K562 (cell line): Measurements from ENCODE around the gene PPP2R1B. TPM values are rescaled to one million over a fixed set of nuclear protein-coding genes. Genes with fewer than 3 reads are reported as not detected.

Source experiments
- ATAC-seq: fragments of 200-7000 bp; cut with Tn5 transposase; 3 replicates; pipeline ENCODE4 v1.9.1; 2020; ENCODE audit warnings: moderate library complexity
- BruUV-seq: library from RNA; stranded (reverse); fragments of 400-500 nt; replicated peaks from 2 replicates; lab custom pipeline; 2021; lab: Mats Ljungman, UMichigan
- CTCF ChIA-PET: fragments of 300-600 bp; formaldehyde crosslinking; extraction: SDS; loops from one replicate; lab custom pipeline; 2021; ENCODE audit warnings: low intra/inter-chr PET ratio; lab: Yijun Ruan, JAX
- POLR2A ChIA-PET: fragments of 300-600, 350-650 bp; sonication (Branson Sonifier 250); formaldehyde crosslinking; extraction: SDS; loops from one replicate; lab custom pipeline; 2021; ENCODE audit warnings: antibody characterized with exemption, inconsistent platforms; lab: Yijun Ruan, JAX
- DNase-seq, 4 experiments: peaks; one replicate each; pipeline versions ENCODE4 v3.0.0 to v3.0.0-alpha.2; 2011 to 2018; ENCODE audit warnings: low spot score in 3 of 4, mixed read lengths in 3 of 4; ENCODE audit errors: extremely low read depth in 1 of 4
- FAIRE-seq: peaks from 2 replicates; lab custom pipeline; 2011; peaks lifted over from hg19 to GRCh38; lab: Jason Lieb, UNC
- H2AFZ ChIP-seq: 2 replicates; pipeline ENCODE4 v1.6.0; 2011; ENCODE audit warnings: low read depth, low read length, control low read depth, inconsistent platforms
- H3K27ac ChIP-seq: fragments of 200-600 bp; 3 replicates; pipeline ENCODE4 v1.8.0; 2011; ENCODE audit warnings: low read depth, mild to moderate bottlenecking, control low read depth, inconsistent platforms, low read length, moderate library complexity, mixed read lengths; ENCODE audit errors: extremely low read depth
- H3K27me3 ChIP-seq, 2 experiments: fragments of 300-600 bp in 1 of 2; 2 replicates in 1 of 2; 3 replicates in 1 of 2; pipeline versions ENCODE4 v1.6.0 to v1.8.0; 2011; ENCODE audit warnings: inconsistent platforms in 2 of 2, low read length in 2 of 2, mild to moderate bottlenecking in 1 of 2, mixed read lengths in 1 of 2, moderate library complexity in 1 of 2; ENCODE audit not compliant: control insufficient read depth in 2 of 2, insufficient read depth in 2 of 2
- H3K36me3 ChIP-seq: fragments of 300-600 bp; 3 replicates; pipeline ENCODE4 v1.8.0; 2011; ENCODE audit warnings: mild to moderate bottlenecking, low read length, inconsistent platforms; ENCODE audit not compliant: control insufficient read depth, insufficient read depth
- H3K4me1 ChIP-seq, 2 experiments: fragments of 200-600 bp in 1 of 2; replicated peaks in 1 of 2; 2 replicates in 1 of 2; 3 replicates in 1 of 2; pipeline versions ENCODE4 v1.5.1 to v1.8.0; 2011; ENCODE audit warnings: inconsistent platforms in 2 of 2, low read length in 2 of 2, mild to moderate bottlenecking in 1 of 2, mixed read lengths in 1 of 2, moderate library complexity in 1 of 2; ENCODE audit not compliant: control insufficient read depth in 2 of 2, insufficient read depth in 2 of 2
- H3K4me2 ChIP-seq: 2 replicates; pipeline ENCODE4 v1.6.1; 2011; ENCODE audit warnings: low read length, control low read depth, inconsistent platforms, mixed read lengths; ENCODE audit not compliant: insufficient read depth
- H3K4me3 ChIP-seq: fragments of 200-600 bp; sonication (generic), shearing (Covaris generic); 2 replicates; pipeline ENCODE4 v1.5.1; 2016; ENCODE audit warnings: control low read depth, inconsistent platforms
- H3K79me2 ChIP-seq: fragments of 200-600 bp; 3 replicates; pipeline ENCODE4 v1.8.0; 2011; ENCODE audit warnings: low read length, inconsistent platforms; ENCODE audit not compliant: control insufficient read depth, insufficient read depth
- H3K9ac ChIP-seq, 2 experiments: 2 replicates each; pipeline versions ENCODE4 v1.6.0 to v1.6.1; 2011; ENCODE audit warnings: low read depth in 2 of 2, low read length in 2 of 2, control low read depth in 1 of 2, inconsistent platforms in 1 of 2, mild to moderate bottlenecking in 1 of 2, mixed read lengths in 1 of 2; ENCODE audit not compliant: insufficient read depth in 1 of 2
- H3K9me1 ChIP-seq: one replicate; pipeline ENCODE4 v1.6.0; 2011; ENCODE audit warnings: inconsistent platforms, mild to moderate bottlenecking, low read length, moderate library complexity; ENCODE audit not compliant: control insufficient read depth, insufficient read depth
- H3K9me3 ChIP-seq: replicated peaks from 2 replicates; pipeline ENCODE4 v1.5.1; 2011; ENCODE audit warnings: low read depth, low read length, inconsistent platforms; ENCODE audit not compliant: control insufficient read depth, insufficient read depth
- H4K20me1 ChIP-seq: replicated peaks from 2 replicates; pipeline ENCODE4 v1.6.1; 2011; ENCODE audit warnings: low read length, inconsistent platforms, mixed read lengths; ENCODE audit not compliant: control insufficient read depth, insufficient read depth
- CBX5 ChIP-seq: IDR thresholded peaks from 2 replicates; pipeline ENCODE4 v1.6.1; 2014; ENCODE audit warnings: low read depth, borderline replicate concordance
- CCAR2 ChIP-seq: fragments of 200-400 bp; formaldehyde crosslinking; IDR thresholded peaks from 2 replicates; pipeline ENCODE4 v1.6.1; 2017; ENCODE audit warnings: mild to moderate bottlenecking, low read depth, low read length
- HDAC2 ChIP-seq: fragments of 450-650 bp; IDR thresholded peaks from 2 replicates; pipeline ENCODE4 v1.6.1; 2016; ENCODE audit warnings: mild to moderate bottlenecking
- LARP7 ChIP-seq: fragments of 450-650 bp; IDR thresholded peaks from 2 replicates; pipeline ENCODE4 v1.6.1; 2016
- MYNN ChIP-seq, 2 experiments: sonication (generic); formaldehyde crosslinking in 1 of 2; IDR thresholded peaks; 2 replicates each; pipeline versions ENCODE4 v1.5.0 to v1.6.1; 2016 to 2020; ENCODE audit warnings: antibody characterized with exemption in 1 of 2, missing genetic modification reagents in 1 of 2
- NFIX ChIP-seq: fragments of 250-450 bp; sonication (Bioruptor Pico); IDR thresholded peaks from 2 replicates; pipeline ENCODE4 v1.4.0; 2020; ENCODE audit warnings: low read depth, mild to moderate bottlenecking, moderate library complexity
- SMARCA4 ChIP-seq: fragments of 450-650 bp; IDR thresholded peaks from 2 replicates; pipeline ENCODE4 v1.6.1; 2016
- TRIM28 ChIP-seq: fragments of 450-650 bp; IDR thresholded peaks from 2 replicates; pipeline ENCODE4 v1.6.1; 2017
- XRCC4 ChIP-seq: IDR thresholded peaks from one replicate; pipeline ENCODE4 v1.6.1; 2011; ENCODE audit not compliant: insufficient read depth, insufficient read length; ENCODE audit errors: extremely low read depth
- ZBTB8A ChIP-seq: fragments of 450-650 bp; IDR thresholded peaks from 2 replicates; pipeline ENCODE4 v1.6.1; 2018; ENCODE audit warnings: mild to moderate bottlenecking, moderate library complexity; ENCODE audit not compliant: partially characterized antibody
- ZNF175 ChIP-seq: fragments of 200-800 bp; sonication (Bioruptor generic); IDR thresholded peaks from 2 replicates; pipeline ENCODE4 v1.6.1; 2016; ENCODE audit warnings: low read depth, mild to moderate bottlenecking, missing genetic modification characterization, missing compliant biosample characterization
- ZNF589 ChIP-seq: fragments of 200-800 bp; sonication (Bioruptor generic); IDR thresholded peaks from 2 replicates; pipeline ENCODE4 v1.6.1; 2016; ENCODE audit warnings: low read depth, missing genetic modification characterization, missing compliant biosample characterization
- WGBS: fragments of 100-300 bp; shearing (Covaris generic); methylation state at CpG from one replicate; pipeline ENCODE4 v1.1.6; 2016; ENCODE audit warnings: low coverage, mixed read lengths; ENCODE audit not compliant: insufficient coverage; ENCODE audit errors: missing lambda C conversion rate; 5-methylcytosine and 5-hydroxymethylcytosine counted together
- in situ Hi-C: fragments of 300-500 bp; cut with MboI; formaldehyde crosslinking; loops from 4 replicates; pipeline ENCODE4 v1.15.0; 2018; ENCODE audit warnings: inconsistent platforms, mixed read lengths
- intact Hi-C: fragments of 100-400 bp; cut with micrococcal nuclease; formaldehyde crosslinking; loops from 2 replicates; pipeline ENCODE4 v1.14.2; 2022
- polyA plus RNA-seq, 8 experiments: library from polyadenylated mRNA; depleted of rRNA in 4 of 8; stranded (reverse) in 5 of 8; unstranded in 3 of 8; fragments of >200 nt; fragmentation: Nextera tagmentation in 2 of 8; fragmentation: Illumina TruSeq in 1 of 8; extraction: Ambion mirVana in 2 of 8; extraction: Trizol in 1 of 8; gene quantifications; 2 replicates each; pipeline versions ENCODE4 v1.2.1 to v1.2.3, GENCODE V29; 2011 to 2014; ENCODE audit warnings: inconsistent platforms in 1 of 8, missing spikeins in 1 of 8
- total RNA-seq, 7 experiments: library from RNA; depleted of rRNA in 6 of 7; stranded (reverse); fragments of >200 nt in 6 of 7; fragmentation: Illumina TruSeq in 2 of 7; extraction: Trizol in 2 of 7; gene quantifications; 2 replicates each; pipeline versions ENCODE4 v1.2.1 to v1.2.3, GENCODE V29; 2011 to 2021; ENCODE audit warnings: low replicate concordance in 1 of 7
- TF ChIP-seq, protein P1 (sequence below): fragments of 200-800 bp; sonication (Bioruptor generic); IDR thresholded peaks from 2 replicates; pipeline ENCODE4 v1.6.1; 2016; ENCODE audit warnings: missing genetic modification characterization, missing compliant biosample characterization
- TF ChIP-seq, protein P2 (sequence below): fragments of 450-650 bp; formaldehyde crosslinking; IDR thresholded peaks from 2 replicates; pipeline ENCODE4 v1.4.0; 2022; ENCODE audit warnings: mild to moderate bottlenecking, moderate library complexity
- TF ChIP-seq, protein P3 (sequence below): fragments of 450-650 bp; formaldehyde crosslinking; conservative IDR thresholded peaks from 2 replicates; pipeline ENCODE4 v1.4.0; 2022; ENCODE audit warnings: mild to moderate bottlenecking, missing genetic modification characterization

The PPP2R1B gene
- total and polyA plus RNA-seq, 9 of the 15 experiments (the other 6 are each of a cell fraction or from before 2014, with no cell fraction given) = 24.6 to 68.5 (median 39.8) TPM

DNA sequence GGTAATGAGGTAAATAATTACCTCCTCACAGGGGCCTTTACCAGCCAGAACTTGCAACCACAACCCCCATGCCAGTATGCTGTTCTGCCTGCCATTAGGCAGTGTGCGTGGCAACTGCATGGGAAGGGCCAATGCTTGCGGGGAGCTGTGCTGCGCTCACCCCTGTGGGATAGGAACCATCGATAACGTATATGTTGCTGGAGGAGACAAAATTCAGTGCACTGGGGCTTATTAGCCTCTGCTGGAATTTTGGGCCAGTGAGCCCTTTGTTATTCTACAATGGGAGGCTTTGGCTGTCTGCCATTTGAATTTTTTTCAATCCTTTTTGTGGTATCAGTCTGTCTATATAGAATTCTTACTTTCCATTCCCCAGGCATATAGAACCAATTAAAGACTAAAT, 47.3 kb downstream of the PPP2R1B start:
- H3K4me3 ChIP-seq = no peak overlapping the region
- no peak overlapping the region for H3K27ac ChIP-seq
- ChIA-PET POLR2A (interaction anchor here (1.0 kb wide), 1 partner anchor 21 kb away, joined by 5 read pairs; no protein-coding TSS in a partner anchor), CTCF (no interaction called here)
- intact Hi-C loops = no loop called here
- H3K9me3 ChIP-seq = no peaks in the 10 kb centered on the region
- 0 out of 2 replicates have a peak, but pooled peaks cover 3% of the 10 kb centered on the region for H4K20me1 ChIP-seq
- no peaks in the 10 kb centered on the region for H3K27me3 ChIP-seq
- in situ Hi-C loops = no loop called here
- peaks cover 60% of the 10 kb centered on the region; the same call in 2 of the 3 replicates for H3K36me3 ChIP-seq
- FAIRE-seq (no peak), DNase-seq (no peak), ATAC-seq (no peak)
- 0 out of 4 replicates have a peak overlapping the region, but pooled peaks of 1 of the 2 experiments have one; percentile 37 for H3K9ac ChIP-seq
- no peaks in the 10 kb centered on the region for H3K9me1 ChIP-seq
- H3K79me2 ChIP-seq = no peaks in the 10 kb centered on the region
- WGBS = 92% methylated on average over 5 of the region's 5 CpGs
- no peak overlapping the region for H2AFZ ChIP-seq
- H3K4me2 ChIP-seq = no peak overlapping the region
- no peak for TF ChIP-seq CCAR2
- no peak for TF ChIP-seq XRCC4
- no peak for TF ChIP-seq SMARCA4
- TF ChIP-seq ZNF589 = no peak
- no peak for TF ChIP-seq HDAC2
- TF ChIP-seq, protein P1, sequence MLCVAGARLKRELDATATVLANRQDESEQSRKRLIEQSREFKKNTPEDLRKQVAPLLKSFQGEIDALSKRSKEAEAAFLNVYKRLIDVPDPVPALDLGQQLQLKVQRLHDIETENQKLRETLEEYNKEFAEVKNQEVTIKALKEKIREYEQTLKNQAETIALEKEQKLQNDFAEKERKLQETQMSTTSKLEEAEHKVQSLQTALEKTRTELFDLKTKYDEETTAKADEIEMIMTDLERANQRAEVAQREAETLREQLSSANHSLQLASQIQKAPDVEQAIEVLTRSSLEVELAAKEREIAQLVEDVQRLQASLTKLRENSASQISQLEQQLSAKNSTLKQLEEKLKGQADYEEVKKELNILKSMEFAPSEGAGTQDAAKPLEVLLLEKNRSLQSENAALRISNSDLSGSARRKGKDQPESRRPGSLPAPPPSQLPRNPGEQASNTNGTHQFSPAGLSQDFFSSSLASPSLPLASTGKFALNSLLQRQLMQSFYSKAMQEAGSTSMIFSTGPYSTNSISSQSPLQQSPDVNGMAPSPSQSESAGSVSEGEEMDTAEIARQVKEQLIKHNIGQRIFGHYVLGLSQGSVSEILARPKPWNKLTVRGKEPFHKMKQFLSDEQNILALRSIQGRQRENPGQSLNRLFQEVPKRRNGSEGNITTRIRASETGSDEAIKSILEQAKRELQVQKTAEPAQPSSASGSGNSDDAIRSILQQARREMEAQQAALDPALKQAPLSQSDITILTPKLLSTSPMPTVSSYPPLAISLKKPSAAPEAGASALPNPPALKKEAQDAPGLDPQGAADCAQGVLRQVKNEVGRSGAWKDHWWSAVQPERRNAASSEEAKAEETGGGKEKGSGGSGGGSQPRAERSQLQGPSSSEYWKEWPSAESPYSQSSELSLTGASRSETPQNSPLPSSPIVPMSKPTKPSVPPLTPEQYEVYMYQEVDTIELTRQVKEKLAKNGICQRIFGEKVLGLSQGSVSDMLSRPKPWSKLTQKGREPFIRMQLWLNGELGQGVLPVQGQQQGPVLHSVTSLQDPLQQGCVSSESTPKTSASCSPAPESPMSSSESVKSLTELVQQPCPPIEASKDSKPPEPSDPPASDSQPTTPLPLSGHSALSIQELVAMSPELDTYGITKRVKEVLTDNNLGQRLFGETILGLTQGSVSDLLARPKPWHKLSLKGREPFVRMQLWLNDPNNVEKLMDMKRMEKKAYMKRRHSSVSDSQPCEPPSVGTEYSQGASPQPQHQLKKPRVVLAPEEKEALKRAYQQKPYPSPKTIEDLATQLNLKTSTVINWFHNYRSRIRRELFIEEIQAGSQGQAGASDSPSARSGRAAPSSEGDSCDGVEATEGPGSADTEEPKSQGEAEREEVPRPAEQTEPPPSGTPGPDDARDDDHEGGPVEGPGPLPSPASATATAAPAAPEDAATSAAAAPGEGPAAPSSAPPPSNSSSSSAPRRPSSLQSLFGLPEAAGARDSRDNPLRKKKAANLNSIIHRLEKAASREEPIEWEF (CRISPR knock-in tag) = no peak
- no peak for TF ChIP-seq NFIX (CRISPR knock-in tag)
- TF ChIP-seq TRIM28 = no peak
- no peak for TF ChIP-seq LARP7
- TF ChIP-seq ZNF175 (CRISPR knock-in tag) = no peak
- no peak for TF ChIP-seq CBX5
- TF ChIP-seq ZBTB8A = no peak
- TF ChIP-seq, protein P2, sequence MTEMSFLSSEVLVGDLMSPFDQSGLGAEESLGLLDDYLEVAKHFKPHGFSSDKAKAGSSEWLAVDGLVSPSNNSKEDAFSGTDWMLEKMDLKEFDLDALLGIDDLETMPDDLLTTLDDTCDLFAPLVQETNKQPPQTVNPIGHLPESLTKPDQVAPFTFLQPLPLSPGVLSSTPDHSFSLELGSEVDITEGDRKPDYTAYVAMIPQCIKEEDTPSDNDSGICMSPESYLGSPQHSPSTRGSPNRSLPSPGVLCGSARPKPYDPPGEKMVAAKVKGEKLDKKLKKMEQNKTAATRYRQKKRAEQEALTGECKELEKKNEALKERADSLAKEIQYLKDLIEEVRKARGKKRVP (CRISPR knock-in tag) = no peak
- TF ChIP-seq, protein P3, sequence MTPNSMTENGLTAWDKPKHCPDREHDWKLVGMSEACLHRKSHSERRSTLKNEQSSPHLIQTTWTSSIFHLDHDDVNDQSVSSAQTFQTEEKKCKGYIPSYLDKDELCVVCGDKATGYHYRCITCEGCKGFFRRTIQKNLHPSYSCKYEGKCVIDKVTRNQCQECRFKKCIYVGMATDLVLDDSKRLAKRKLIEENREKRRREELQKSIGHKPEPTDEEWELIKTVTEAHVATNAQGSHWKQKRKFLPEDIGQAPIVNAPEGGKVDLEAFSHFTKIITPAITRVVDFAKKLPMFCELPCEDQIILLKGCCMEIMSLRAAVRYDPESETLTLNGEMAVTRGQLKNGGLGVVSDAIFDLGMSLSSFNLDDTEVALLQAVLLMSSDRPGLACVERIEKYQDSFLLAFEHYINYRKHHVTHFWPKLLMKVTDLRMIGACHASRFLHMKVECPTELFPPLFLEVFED (CRISPR knock-in tag) = no peak
- TF ChIP-seq MYNN (IDR thresholded peaks at IDR 0.05) = no peak
- no peak for TF ChIP-seq MYNN (CRISPR knock-in tag; IDR thresholded peaks at IDR 0.05)
- no peaks in the 10 kb centered on the region for H3K4me1 ChIP-seq
- BruUV-seq = no TSS peak
